Fibroblast of lung (primary cell): ENCODE results near the gene MRPL16. TPM values are rescaled to one million over a fixed set of nuclear protein-coding genes. Genes with fewer than 3 reads are reported as not detected.

Experiments used
- DNase-seq, 2 donors: peaks; one replicate each; pipeline versions ENCODE4 v3.0.0 to v3.0.0-alpha.2; 2010; ENCODE audit warnings: low read depth in 2 of 2
- H2AFZ ChIP-seq: 2 replicates; pipeline ENCODE4 v1.5.1; 2012; ENCODE audit warnings: low read length, control low read depth, inconsistent platforms
- H3K27ac ChIP-seq: 2 replicates; pipeline ENCODE4 v1.5.1; 2011; ENCODE audit warnings: low read length, control low read depth; ENCODE audit not compliant: insufficient read depth
- H3K27me3 ChIP-seq: 2 replicates; pipeline ENCODE4 v1.5.1; 2011; ENCODE audit warnings: mild to moderate bottlenecking, low read length; ENCODE audit not compliant: control insufficient read depth, insufficient read depth
- H3K36me3 ChIP-seq: 2 replicates; pipeline ENCODE4 v1.5.1; 2011; ENCODE audit warnings: low read length; ENCODE audit not compliant: control insufficient read depth, insufficient read depth
- H3K4me1 ChIP-seq: 2 replicates; pipeline ENCODE4 v1.5.1; 2011; ENCODE audit warnings: low read length; ENCODE audit not compliant: control insufficient read depth, insufficient read depth; ENCODE audit errors: extremely low read depth
- H3K4me2 ChIP-seq: 2 replicates; pipeline ENCODE4 v1.5.1; 2011; ENCODE audit warnings: low read length, control low read depth; ENCODE audit not compliant: insufficient read depth; ENCODE audit errors: extremely low read depth
- H3K4me3 ChIP-seq, 4 experiments: fragments of 200-600 bp in 1 of 4; sonication (generic) in 1 of 4; replicated peaks in 1 of 4; 2 replicates each; pipeline ENCODE4 v1.5.1; 2011 to 2016; ENCODE audit warnings: low read length in 4 of 4, low read depth in 3 of 4, mild to moderate bottlenecking in 3 of 4, control low read depth in 2 of 4, inconsistent platforms in 1 of 4, mixed read lengths in 1 of 4; ENCODE audit not compliant: insufficient read depth in 1 of 4; ENCODE audit errors: control extremely low read depth in 1 of 4
- H3K79me2 ChIP-seq: 2 replicates; pipeline ENCODE4 v1.5.1; 2012; ENCODE audit warnings: mild to moderate bottlenecking, low read length, inconsistent platforms; ENCODE audit not compliant: control insufficient read depth, insufficient read depth
- H3K9ac ChIP-seq: 2 replicates; pipeline ENCODE4 v1.5.1; 2011; ENCODE audit warnings: mild to moderate bottlenecking, low read length, control low read depth; ENCODE audit not compliant: insufficient read depth
- H3K9me3 ChIP-seq: 2 replicates; pipeline ENCODE4 v1.5.1; 2012; ENCODE audit warnings: low read depth, low read length; ENCODE audit not compliant: control insufficient read depth, insufficient read depth
- H4K20me1 ChIP-seq: 2 replicates; pipeline ENCODE4 v1.5.1; 2011; ENCODE audit warnings: low read length; ENCODE audit not compliant: control insufficient read depth, insufficient read depth; ENCODE audit errors: extremely low read depth
- EZH2 ChIP-seq: IDR thresholded peaks from 2 replicates; pipeline ENCODE4 v1.5.1; 2012; ENCODE audit warnings: low read length, control low read depth, mild to moderate bottlenecking; ENCODE audit errors: missing control alignments
- polyA plus RNA-seq, 2 donors: library from polyadenylated mRNA; depleted of rRNA in 1 of 2; stranded (reverse) in 1 of 2; unstranded in 1 of 2; fragments of >200 nt; gene quantifications; 2 replicates each; pipeline ENCODE4 v1.2.1, GENCODE V29; 2011 to 2012; ENCODE audit warnings: missing spikeins in 1 of 2
- total RNA-seq: library from RNA; depleted of rRNA; stranded (reverse); fragments of >200 nt; gene quantifications from 2 replicates; pipeline ENCODE4 v1.2.1, GENCODE V29; 2014
- TF ChIP-seq, protein P1 (sequence below), 2 donors: IDR thresholded peaks in 1 of 2; conservative IDR thresholded peaks in 1 of 2; 1 replicate in 1 of 2; 2 replicates in 1 of 2; pipeline ENCODE4 v1.5.1; 2011 to 2012; ENCODE audit warnings: low read length in 2 of 2, control low read depth in 1 of 2, inconsistent platforms in 1 of 2, low read depth in 1 of 2, mild to moderate bottlenecking in 1 of 2

MRPL16 gene
- total and polyA plus RNA-seq, 2 donors (not counting 1 experiment from before 2014, with no cell fraction given) = 43.1 to 64.9 TPM

DNA sequence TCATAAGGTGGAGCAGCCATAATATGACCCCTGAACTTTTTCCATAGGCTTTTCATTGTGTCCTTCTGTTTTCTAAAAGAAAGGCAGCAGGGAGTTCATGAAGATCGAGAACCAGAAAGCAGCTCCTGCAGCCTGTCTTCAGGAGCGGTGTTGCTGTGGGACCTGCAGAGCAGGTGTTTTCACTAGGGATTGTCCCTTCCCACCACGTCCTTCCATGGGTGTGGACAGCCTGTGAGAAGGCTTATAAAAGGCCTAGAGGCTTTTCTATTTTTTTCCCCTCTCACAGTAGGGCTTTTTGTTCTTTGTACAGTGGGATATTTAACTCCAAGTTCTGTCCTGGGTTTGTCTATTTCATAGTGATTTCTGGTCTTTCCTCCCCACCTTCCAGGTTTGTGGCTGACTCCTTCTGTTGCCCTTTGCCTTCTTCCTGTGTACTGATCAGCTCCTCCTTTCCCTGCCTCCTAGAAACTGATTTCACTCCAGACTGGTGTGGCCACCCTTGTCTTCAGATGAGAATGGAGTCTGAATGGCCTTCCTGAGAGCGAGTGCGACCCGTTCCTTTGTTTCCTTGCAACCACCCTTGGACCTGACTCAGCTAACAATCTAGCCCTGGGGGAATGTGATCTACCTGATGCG is 10.1 kb downstream of the MRPL16 start:
- no peaks in the 10 kb centered on the region for H3K4me1 ChIP-seq
- TF ChIP-seq EZH2 = no peak
- TF ChIP-seq, protein P1, sequence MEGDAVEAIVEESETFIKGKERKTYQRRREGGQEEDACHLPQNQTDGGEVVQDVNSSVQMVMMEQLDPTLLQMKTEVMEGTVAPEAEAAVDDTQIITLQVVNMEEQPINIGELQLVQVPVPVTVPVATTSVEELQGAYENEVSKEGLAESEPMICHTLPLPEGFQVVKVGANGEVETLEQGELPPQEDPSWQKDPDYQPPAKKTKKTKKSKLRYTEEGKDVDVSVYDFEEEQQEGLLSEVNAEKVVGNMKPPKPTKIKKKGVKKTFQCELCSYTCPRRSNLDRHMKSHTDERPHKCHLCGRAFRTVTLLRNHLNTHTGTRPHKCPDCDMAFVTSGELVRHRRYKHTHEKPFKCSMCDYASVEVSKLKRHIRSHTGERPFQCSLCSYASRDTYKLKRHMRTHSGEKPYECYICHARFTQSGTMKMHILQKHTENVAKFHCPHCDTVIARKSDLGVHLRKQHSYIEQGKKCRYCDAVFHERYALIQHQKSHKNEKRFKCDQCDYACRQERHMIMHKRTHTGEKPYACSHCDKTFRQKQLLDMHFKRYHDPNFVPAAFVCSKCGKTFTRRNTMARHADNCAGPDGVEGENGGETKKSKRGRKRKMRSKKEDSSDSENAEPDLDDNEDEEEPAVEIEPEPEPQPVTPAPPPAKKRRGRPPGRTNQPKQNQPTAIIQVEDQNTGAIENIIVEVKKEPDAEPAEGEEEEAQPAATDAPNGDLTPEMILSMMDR (conservative IDR thresholded peaks at IDR 0.05 in 1 of 2, IDR thresholded peaks at IDR 0.05 in 1 of 2; ENCODE audit: low read depth in 1 of 2, low read length in 2 of 2) = no peak

DNA sequence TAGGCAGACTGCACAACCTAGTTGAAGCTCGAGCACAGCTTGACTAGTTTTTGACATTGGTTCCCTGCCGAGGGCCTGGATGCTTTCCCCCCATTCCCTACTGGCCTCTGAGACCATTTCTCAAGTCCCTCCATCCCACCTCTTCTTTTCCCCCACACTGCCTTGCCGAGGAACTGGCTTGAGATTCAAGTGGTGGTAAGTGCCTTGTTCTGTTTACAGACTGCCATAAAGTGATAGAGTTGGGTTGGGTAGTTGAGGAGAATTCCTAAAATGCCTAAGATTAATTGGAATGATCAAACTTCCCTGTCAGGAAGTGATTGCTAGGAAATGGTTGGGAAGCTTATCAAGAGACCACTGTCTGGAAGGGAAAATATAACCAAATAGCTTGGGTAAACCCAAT is 16.2 kb downstream of the MRPL16 start:
- no peaks in the 10 kb centered on the region for H3K4me1 ChIP-seq
- no peak overlapping the region for H3K4me2 ChIP-seq
- TF ChIP-seq, protein P1 (conservative IDR thresholded peaks at IDR 0.05 in 1 of 2, IDR thresholded peaks at IDR 0.05 in 1 of 2; ENCODE audit: low read depth in 1 of 2, low read length in 2 of 2) = no peak
- no peak overlapping the region for H2AFZ ChIP-seq
- H3K4me3 ChIP-seq = no peak overlapping the region
- no peak for DNase-seq
- no peaks in the 10 kb centered on the region for H3K79me2 ChIP-seq
- H3K9me3 ChIP-seq = no peaks in the 10 kb centered on the region
- H3K27me3 ChIP-seq = no peaks in the 10 kb centered on the region
- no peak overlapping the region for H3K9ac ChIP-seq
- no peak overlapping the region for H3K27ac ChIP-seq
- no peaks in the 10 kb centered on the region for H4K20me1 ChIP-seq
- H3K36me3 ChIP-seq = peaks cover 12% of the 10 kb centered on the region

More for the DNA sequence above, 10.1 kb downstream of the MRPL16 start:
- Histone ChIP-seq H3K79me2 (no peaks in the 10 kb centered on the region), H3K27ac (no peak overlapping the region), H3K27me3 (no peaks in the 10 kb centered on the region), H4K20me1 (no peaks in the 10 kb centered on the region), H3K4me2 (no peak overlapping the region), H3K9me3 (no peaks in the 10 kb centered on the region), H3K4me3 (no peak overlapping the region), H3K9ac (no peak overlapping the region), H3K36me3 (peaks cover 2% of the 10 kb centered on the region), H2AFZ (no peak overlapping the region)
- DNase-seq = no peak

DNA sequence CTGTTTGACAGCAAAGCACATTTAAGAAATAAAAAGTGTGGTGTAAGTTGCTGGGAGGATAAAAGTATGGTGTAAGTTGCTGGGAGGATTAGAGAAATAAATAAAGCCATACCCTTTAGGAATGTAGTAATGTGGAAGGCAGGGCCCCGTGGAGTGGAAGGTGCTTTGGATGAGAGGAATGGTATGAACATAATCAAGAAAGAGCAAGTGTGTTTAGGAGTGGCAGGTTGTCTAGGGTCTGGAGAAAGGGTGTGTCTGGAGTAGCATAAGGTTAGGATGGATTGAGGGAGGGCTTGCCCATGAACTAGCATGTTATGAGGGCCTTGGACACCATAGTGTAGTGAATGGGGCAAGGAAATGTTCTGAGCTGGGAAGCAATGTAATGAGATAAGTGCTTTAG is 18.1 kb downstream of the MRPL16 start:
- H3K36me3 ChIP-seq = peaks cover 12% of the 10 kb centered on the region
- TF ChIP-seq, protein P1 (conservative IDR thresholded peaks at IDR 0.05 in 1 of 2, IDR thresholded peaks at IDR 0.05 in 1 of 2; ENCODE audit: low read depth in 1 of 2, low read length in 2 of 2) = no peak
- TF ChIP-seq EZH2 = no peak

More for the DNA sequence above, 18.1 kb downstream of the MRPL16 start:
- Histone ChIP-seq H3K9ac (no peak overlapping the region), H3K9me3 (no peaks in the 10 kb centered on the region), H3K27me3 (no peaks in the 10 kb centered on the region), H4K20me1 (no peaks in the 10 kb centered on the region), H3K4me2 (no peak overlapping the region), H3K27ac (no peak overlapping the region), H2AFZ (no peak overlapping the region), H3K4me3 (no peak overlapping the region), H3K79me2 (no peaks in the 10 kb centered on the region), H3K4me1 (peaks cover 5% of the 10 kb centered on the region)
- no peak for DNase-seq
